Measurements from ENCODE around the gene TMEM236. TPM values are rescaled to one million over a fixed set of nuclear protein-coding genes. Genes with fewer than 3 reads are reported as not detected.

Gene TMEM236
- total and polyA plus RNA-seq, 5 donors from 2014 or later = 0.10 to 0.15 (median 0.13) TPM; not detected in 2

DNA sequence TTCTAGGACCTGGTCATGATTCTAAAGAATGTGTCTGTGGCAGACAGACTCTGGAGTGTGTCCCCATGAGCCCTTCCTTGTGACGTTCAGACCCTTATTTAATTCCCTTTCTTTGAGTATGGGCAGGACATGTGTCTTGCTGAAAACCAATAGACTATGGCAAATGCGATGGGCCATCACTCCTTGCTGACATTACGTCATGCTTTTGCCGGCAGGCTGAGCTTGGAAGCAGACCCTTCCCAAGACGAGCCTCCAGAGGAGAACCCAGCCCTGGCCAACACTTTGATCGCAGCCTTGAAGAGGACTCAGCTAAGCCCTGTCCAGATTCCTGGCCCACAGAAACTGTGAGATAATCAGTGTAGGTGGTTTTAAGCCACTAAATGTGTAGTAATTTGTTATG is 18.4 kb upstream of the TMEM236 start:
- Mint-ChIP-seq H3K36me3 (no peaks in the 10 kb centered on the region), H3K4me1 (peaks cover 6 to 16% (median 12%) of the 10 kb centered on the region in 4 donors), H3K9me3 (no peaks in the 10 kb centered on the region), H3K27me3 (no peaks in the 10 kb centered on the region), H3K4me3 (no peak overlapping the region), H3K27ac (peak overlapping the region in 2 of 3 donors; percentile 25 to 26)
- no peaks in the 10 kb centered on the region for H3K4me1 ChIP-seq (ENCODE audit: control insufficient read depth, insufficient read depth, low read length, poor library complexity, severe bottlenecking)
- no peak for ATAC-seq (ENCODE audit: low read depth in 2 of 2)
- H3K27me3 ChIP-seq (ENCODE audit: control insufficient read depth, insufficient read depth, low read length) = no peaks in the 10 kb centered on the region
- H3K4me3 ChIP-seq (ENCODE audit: low read depth, low read length) = no peak overlapping the region
- no peak overlapping the region for H3K27ac ChIP-seq (ENCODE audit: insufficient read depth, low read length, poor library complexity, severe bottlenecking)
- no peaks in the 10 kb centered on the region for H3K36me3 ChIP-seq (ENCODE audit: control insufficient read depth, insufficient read depth, low read length)
- no peaks in the 10 kb centered on the region for H3K9me3 ChIP-seq (ENCODE audit: control insufficient read depth in 2 of 2, low read length in 2 of 2)
- no peak for DNase-seq

GRCh38 chr10:17734432-17735080 is 17.4 kb upstream of the TMEM236 start:
- Mint-ChIP-seq H3K4me1 (peaks cover 6 to 13% (median 10%) of the 10 kb centered on the region in 4 donors), H3K36me3 (no peaks in the 10 kb centered on the region), H3K27me3 (no peaks in the 10 kb centered on the region), H3K27ac (peak overlapping the region in 1 of 3 donors; percentile 42), H3K9me3 (no peaks in the 10 kb centered on the region), H3K4me3 (no peak overlapping the region)
- DNase-seq (no peak), ATAC-seq (ENCODE audit: low read depth in 2 of 2) (no peak)
- no peaks in the 10 kb centered on the region for H3K9me3 ChIP-seq (ENCODE audit: control insufficient read depth in 2 of 2, low read length in 2 of 2)
- H3K4me1 ChIP-seq (ENCODE audit: control insufficient read depth, insufficient read depth, low read length, poor library complexity, severe bottlenecking) = no peaks in the 10 kb centered on the region
- H3K36me3 ChIP-seq (ENCODE audit: control insufficient read depth, insufficient read depth, low read length) = no peaks in the 10 kb centered on the region
- no peak overlapping the region for H3K4me3 ChIP-seq (ENCODE audit: low read depth, low read length)
- no peaks in the 10 kb centered on the region for H3K27me3 ChIP-seq (ENCODE audit: control insufficient read depth, insufficient read depth, low read length)
- H3K27ac ChIP-seq (ENCODE audit: insufficient read depth, low read length, poor library complexity, severe bottlenecking) = no peak overlapping the region

DNA sequence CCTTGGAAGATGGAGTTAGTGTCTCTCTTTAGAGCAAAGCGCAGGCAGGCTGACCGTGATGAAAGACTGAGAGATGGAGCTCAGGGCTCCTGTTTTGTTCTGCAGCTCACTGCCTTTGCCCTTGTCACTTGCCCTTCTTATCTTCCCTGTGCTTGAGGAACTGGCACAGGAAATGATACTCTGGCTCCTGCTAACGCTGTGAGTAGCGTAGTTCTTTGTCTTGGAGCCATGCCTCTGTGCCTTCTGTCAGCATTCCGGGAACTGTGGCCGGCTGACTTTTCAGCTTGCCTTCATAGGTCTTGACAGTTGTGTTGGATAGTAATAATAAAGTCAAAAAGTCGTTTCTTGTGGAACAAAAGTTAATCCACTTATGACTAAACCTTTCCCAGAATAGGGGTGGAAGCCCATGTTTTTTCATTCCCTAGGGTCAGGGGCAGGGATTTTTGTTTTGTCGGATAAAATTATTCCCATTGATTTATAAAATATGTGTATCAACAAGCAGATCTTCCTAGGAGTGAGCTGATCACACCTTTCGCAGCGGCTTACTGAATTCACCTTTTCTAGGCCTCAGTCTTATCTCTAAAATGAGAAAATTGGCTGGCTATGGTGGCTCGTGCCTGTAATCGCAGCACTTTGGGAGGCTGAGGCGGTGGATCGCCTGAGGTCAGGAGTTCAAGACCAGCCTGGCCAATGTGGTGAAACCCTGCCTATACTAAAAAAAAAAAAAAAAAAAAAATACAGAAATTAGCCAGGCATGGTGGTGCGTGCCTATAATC is 16.6 kb upstream of the TMEM236 start:
- Mint-ChIP-seq H3K27ac (no peak overlapping the region), H3K27me3 (no peaks in the 10 kb centered on the region), H3K4me1 (peaks cover 6 to 13% (median 8%) of the 10 kb centered on the region in 4 donors), H3K4me3 (no peak overlapping the region), H3K36me3 (no peaks in the 10 kb centered on the region), H3K9me3 (no peaks in the 10 kb centered on the region)
- Histone ChIP-seq H3K36me3 (ENCODE audit: control insufficient read depth, insufficient read depth, low read length) (no peaks in the 10 kb centered on the region), H3K27ac (ENCODE audit: insufficient read depth, low read length, poor library complexity, severe bottlenecking) (no peak overlapping the region), H3K4me1 (ENCODE audit: control insufficient read depth, insufficient read depth, low read length, poor library complexity, severe bottlenecking) (no peaks in the 10 kb centered on the region), H3K27me3 (ENCODE audit: control insufficient read depth, insufficient read depth, low read length) (no peaks in the 10 kb centered on the region), H3K9me3 (ENCODE audit: control insufficient read depth in 2 of 2, low read length in 2 of 2) (no peaks in the 10 kb centered on the region), H3K4me3 (ENCODE audit: low read depth, low read length) (no peak overlapping the region)
- ATAC-seq (ENCODE audit: low read depth in 2 of 2) (no peak), DNase-seq (no peak)

GRCh38 chr10:17736223-17736622 is 15.8 kb upstream of the TMEM236 start:
- Mint-ChIP-seq H3K36me3 (no peaks in the 10 kb centered on the region), H3K4me1 (peaks cover 6 to 11% (median 7%) of the 10 kb centered on the region in 4 donors), H3K9me3 (no peaks in the 10 kb centered on the region), H3K27me3 (no peaks in the 10 kb centered on the region), H3K4me3 (no peak overlapping the region), H3K27ac (no peak overlapping the region)
- no peaks in the 10 kb centered on the region for H3K27me3 ChIP-seq (ENCODE audit: control insufficient read depth, insufficient read depth, low read length)
- DNase-seq (peak in 1 of 3 donors; percentile 26), ATAC-seq (ENCODE audit: low read depth in 2 of 2) (no peak)
- no peaks in the 10 kb centered on the region for H3K36me3 ChIP-seq (ENCODE audit: control insufficient read depth, insufficient read depth, low read length)
- H3K27ac ChIP-seq (ENCODE audit: insufficient read depth, low read length, poor library complexity, severe bottlenecking) = no peak overlapping the region
- H3K4me1 ChIP-seq (ENCODE audit: control insufficient read depth, insufficient read depth, low read length, poor library complexity, severe bottlenecking) = no peaks in the 10 kb centered on the region
- no peaks in the 10 kb centered on the region for H3K9me3 ChIP-seq (ENCODE audit: control insufficient read depth in 2 of 2, low read length in 2 of 2)
- H3K4me3 ChIP-seq (ENCODE audit: low read depth, low read length) = no peak overlapping the region

GRCh38 chr10:17737027-17737965 is 14.7 kb upstream of the TMEM236 start:
- H3K27ac ChIP-seq (ENCODE audit: insufficient read depth, low read length, poor library complexity, severe bottlenecking) = no peak overlapping the region
- H3K4me1 ChIP-seq (ENCODE audit: control insufficient read depth, insufficient read depth, low read length, poor library complexity, severe bottlenecking) = no peaks in the 10 kb centered on the region
- H3K36me3 ChIP-seq (ENCODE audit: control insufficient read depth, insufficient read depth, low read length) = no peaks in the 10 kb centered on the region
- H3K27me3 Mint-ChIP-seq = no peaks in the 10 kb centered on the region
- no peak overlapping the region for H3K4me3 Mint-ChIP-seq
- H3K36me3 Mint-ChIP-seq = no peaks in the 10 kb centered on the region
- H3K4me3 ChIP-seq (ENCODE audit: low read depth, low read length) = no peak overlapping the region
- peak in 2 of 3 donors; percentile 31 to 61 for DNase-seq
- no peaks in the 10 kb centered on the region for H3K9me3 Mint-ChIP-seq
- ATAC-seq (ENCODE audit: low read depth in 2 of 2) = no peak
- H3K27me3 ChIP-seq (ENCODE audit: control insufficient read depth, insufficient read depth, low read length) = no peaks in the 10 kb centered on the region
- H3K4me1 Mint-ChIP-seq = peaks cover 6 to 11% (median 8%) of the 10 kb centered on the region in 4 donors
- no peaks in the 10 kb centered on the region for H3K9me3 ChIP-seq (ENCODE audit: control insufficient read depth in 2 of 2, low read length in 2 of 2)
- no peak overlapping the region for H3K27ac Mint-ChIP-seq

- peaks cover 3% of the 10 kb centered on the region for H3K4me1 ChIP-seq (ENCODE audit: control insufficient read depth, insufficient read depth, low read length, poor library complexity, severe bottlenecking)
- Mint-ChIP-seq H3K4me3 (no peak overlapping the region), H3K27ac (no peak overlapping the region), H3K36me3 (peaks cover 4% of the 10 kb centered on the region), H3K9me3 (no peaks in the 10 kb centered on the region), H3K4me1 (peaks cover 14 to 18% (median 18%) of the 10 kb centered on the region in 4 donors), H3K27me3 (no peaks in the 10 kb centered on the region)
- no peaks in the 10 kb centered on the region for H3K9me3 ChIP-seq (ENCODE audit: control insufficient read depth in 2 of 2, low read length in 2 of 2)
- H3K27ac ChIP-seq (ENCODE audit: insufficient read depth, low read length, poor library complexity, severe bottlenecking) = no peak overlapping the region
- H3K27me3 ChIP-seq (ENCODE audit: control insufficient read depth, insufficient read depth, low read length) = no peaks in the 10 kb centered on the region
- H3K4me3 ChIP-seq (ENCODE audit: low read depth, low read length) = no peak overlapping the region
- no peak for ATAC-seq (ENCODE audit: low read depth in 2 of 2)
- no peak for DNase-seq
- no peaks in the 10 kb centered on the region for H3K36me3 ChIP-seq (ENCODE audit: control insufficient read depth, insufficient read depth, low read length)
Observed at GRCh38 chr10:17740668-17741067, 11.3 kb upstream of the TMEM236 start.

DNA sequence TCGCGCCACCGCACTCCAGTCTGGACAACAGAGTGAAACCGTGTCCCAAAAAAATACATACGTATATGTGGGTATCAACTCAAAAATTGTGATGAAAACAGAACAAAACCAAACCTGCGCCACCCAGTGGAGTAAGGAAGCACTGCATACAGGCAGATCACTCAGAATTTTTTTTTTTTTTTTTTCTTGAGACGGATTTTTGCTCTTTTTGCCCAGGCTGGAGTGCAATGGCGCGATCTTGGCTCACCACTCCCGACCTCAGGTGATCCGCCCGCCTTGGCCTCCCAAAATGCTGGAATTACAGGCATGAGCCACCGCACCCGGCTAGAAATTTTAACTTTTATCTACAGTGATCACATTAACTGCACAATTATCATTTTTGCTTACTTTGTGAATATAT is 9.1 kb upstream of the TMEM236 start:
- Mint-ChIP-seq H3K4me3 (peak overlapping the region in 1 of 4 donors; percentile 2), H3K4me1 (peaks cover 11 to 12% (median 12%) of the 10 kb centered on the region in 4 donors), H3K36me3 (peaks cover 4% of the 10 kb centered on the region), H3K27ac (no peak overlapping the region), H3K9me3 (no peaks in the 10 kb centered on the region), H3K27me3 (no peaks in the 10 kb centered on the region)
- H3K27me3 ChIP-seq (ENCODE audit: control insufficient read depth, insufficient read depth, low read length) = no peaks in the 10 kb centered on the region
- H3K27ac ChIP-seq (ENCODE audit: insufficient read depth, low read length, poor library complexity, severe bottlenecking) = no peak overlapping the region
- H3K4me3 ChIP-seq (ENCODE audit: low read depth, low read length) = peak overlapping the region; percentile 18
- ATAC-seq (ENCODE audit: low read depth in 2 of 2) (peak; percentile 62 to 66), DNase-seq (peak; percentile 60 to 75 (median 72))
- no peaks in the 10 kb centered on the region for H3K36me3 ChIP-seq (ENCODE audit: control insufficient read depth, insufficient read depth, low read length)
- peaks cover 3% of the 10 kb centered on the region for H3K4me1 ChIP-seq (ENCODE audit: control insufficient read depth, insufficient read depth, low read length, poor library complexity, severe bottlenecking)
- no peaks in the 10 kb centered on the region for H3K9me3 ChIP-seq (ENCODE audit: control insufficient read depth in 2 of 2, low read length in 2 of 2)

Measured in CD4-positive, CD25-positive, alpha-beta regulatory T cell (primary cell).